Colonic mucosa (tissue), 4 donors: ENCODE results near the gene OR8U1. TPM values are rescaled to one million over a fixed set of nuclear protein-coding genes. Genes with fewer than 3 reads are reported as not detected.

ENCODE experiments used
- DNase-seq: peaks from one replicate; pipeline ENCODE4 v3.0.0-alpha.2; 2020
- H3K27ac ChIP-seq: fragments of 200-600 bp; one replicate; pipeline ENCODE4 v1.8.0; 2021
- H3K27me3 ChIP-seq: fragments of 200-600 bp; one replicate; pipeline ENCODE4 v1.8.0; 2021
- H3K36me3 ChIP-seq: fragments of 200-600 bp; one replicate; pipeline ENCODE4 v1.8.0; 2021
- H3K4me1 ChIP-seq: fragments of 200-600 bp; one replicate; pipeline ENCODE4 v1.8.0; 2021; ENCODE audit warnings: mild to moderate bottlenecking
- H3K4me3 ChIP-seq: fragments of 200-600 bp; one replicate; pipeline ENCODE4 v1.8.0; 2021
- H3K9ac ChIP-seq, 2 donors: one replicate each; pipeline ENCODE4 v1.7.0; 2013; ENCODE audit warnings: control low read depth in 2 of 2, low read depth in 2 of 2, low read length in 2 of 2
- H3K9me3 ChIP-seq: fragments of 200-600 bp; one replicate; pipeline ENCODE4 v1.8.0; 2021
- intact Hi-C: fragments of 100-400 bp; cut with DNase I; formaldehyde crosslinking; loops from one replicate; pipeline ENCODE4 v1.14.1; 2022
- total RNA-seq, 2 donors: library from RNA; stranded (reverse); fragmentation: NEBNext Ultra II Directional in 1 of 2; extraction: Animal tissue kit (Norgen Biotek cat#: 25700) in 1 of 2; gene quantifications; one replicate each; pipeline ENCODE4 v1.2.1, GENCODE V29; 2021
- TF ChIP-seq, protein P1 (sequence below): fragments of 200-600 bp; IDR thresholded peaks from one replicate; pipeline ENCODE4 v1.8.0; 2022; ENCODE audit warnings: antibody characterized with exemption, mild to moderate bottlenecking
- donor health status: healthy.
- donor health status: DM: no; HTN: no; CAD: no.
- donor health status: DM: no; HTN: no; CAD: no.

OR8U1 gene
- not detected for total RNA-seq

DNA sequence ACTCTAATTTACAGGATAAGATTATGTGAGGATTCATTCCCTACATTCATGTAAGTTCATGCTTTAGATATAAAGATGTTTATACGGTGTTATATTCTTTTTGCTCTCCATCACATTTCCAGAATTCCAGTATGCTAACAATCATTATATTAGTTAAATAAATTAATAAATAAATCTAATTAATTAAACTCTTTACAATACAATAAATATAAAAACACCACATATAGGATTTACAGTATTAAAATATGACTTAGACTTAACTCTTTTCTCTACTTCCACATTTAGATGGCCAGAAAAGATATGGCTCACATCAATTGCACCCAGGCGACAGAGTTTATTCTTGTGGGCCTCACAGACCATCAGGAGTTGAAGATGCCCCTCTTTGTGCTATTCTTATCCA lies at the start of gene OR8U1:
OR8U1 (plus strand) TSS at position 301 of the 400 bp plus-strand sequence; CDS start at position 301, 0 bp downstream.
- Histone ChIP-seq H3K9me3 (no peaks in the 10 kb centered on the region), H3K9ac (no peak within 1 kb of the TSS), H3K4me1 (no peaks in the 10 kb centered on the region), H3K27me3 (no peaks in the 10 kb centered on the region), H3K4me3 (no peak within 1 kb of the TSS), H3K27ac (no peak within 1 kb of the TSS), H3K36me3 (no peaks in the 10 kb centered on the region)
- intact Hi-C loops, result no loop called here
- DNase-seq, result no peak
- TF ChIP-seq, protein P1, sequence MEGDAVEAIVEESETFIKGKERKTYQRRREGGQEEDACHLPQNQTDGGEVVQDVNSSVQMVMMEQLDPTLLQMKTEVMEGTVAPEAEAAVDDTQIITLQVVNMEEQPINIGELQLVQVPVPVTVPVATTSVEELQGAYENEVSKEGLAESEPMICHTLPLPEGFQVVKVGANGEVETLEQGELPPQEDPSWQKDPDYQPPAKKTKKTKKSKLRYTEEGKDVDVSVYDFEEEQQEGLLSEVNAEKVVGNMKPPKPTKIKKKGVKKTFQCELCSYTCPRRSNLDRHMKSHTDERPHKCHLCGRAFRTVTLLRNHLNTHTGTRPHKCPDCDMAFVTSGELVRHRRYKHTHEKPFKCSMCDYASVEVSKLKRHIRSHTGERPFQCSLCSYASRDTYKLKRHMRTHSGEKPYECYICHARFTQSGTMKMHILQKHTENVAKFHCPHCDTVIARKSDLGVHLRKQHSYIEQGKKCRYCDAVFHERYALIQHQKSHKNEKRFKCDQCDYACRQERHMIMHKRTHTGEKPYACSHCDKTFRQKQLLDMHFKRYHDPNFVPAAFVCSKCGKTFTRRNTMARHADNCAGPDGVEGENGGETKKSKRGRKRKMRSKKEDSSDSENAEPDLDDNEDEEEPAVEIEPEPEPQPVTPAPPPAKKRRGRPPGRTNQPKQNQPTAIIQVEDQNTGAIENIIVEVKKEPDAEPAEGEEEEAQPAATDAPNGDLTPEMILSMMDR, result no peak

DNA sequence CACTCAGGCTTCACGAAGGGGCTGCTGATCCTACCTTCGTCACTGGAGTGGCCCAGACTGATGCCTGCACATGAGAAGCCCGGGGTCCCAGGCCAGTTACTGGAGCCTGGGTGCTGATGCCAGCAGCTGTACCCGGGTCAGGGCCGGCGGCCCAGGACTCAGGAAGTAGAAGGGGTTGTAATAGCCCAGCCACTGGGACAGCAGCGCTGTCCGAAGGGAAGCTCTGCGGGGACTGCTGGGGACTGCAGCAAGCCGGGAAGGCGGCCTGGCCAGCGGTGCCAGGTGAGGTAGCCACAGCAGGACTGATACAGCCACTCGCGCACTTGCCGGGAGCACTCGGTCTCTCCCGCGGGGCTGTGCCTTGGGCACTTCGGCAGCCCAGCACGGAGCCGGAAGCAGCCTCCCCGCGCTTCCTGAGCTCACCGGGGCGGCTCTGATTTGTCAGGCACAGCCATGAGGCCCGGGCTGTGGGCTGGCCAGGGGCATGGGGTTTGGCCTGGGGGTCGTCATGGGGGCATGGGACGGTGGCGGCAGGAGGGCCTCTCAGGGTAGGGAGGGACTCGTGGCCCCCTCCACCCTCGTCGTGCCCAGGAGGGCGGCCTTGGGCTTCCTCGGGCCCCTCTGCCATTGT lies 43.4 kb upstream of the OR8U1 start:
- H3K9ac ChIP-seq, result no peak overlapping the region
- H3K27ac ChIP-seq, result no peak overlapping the region
- H3K4me3 ChIP-seq, result no peak overlapping the region
- H3K27me3 ChIP-seq, result no peaks in the 10 kb centered on the region
- TF ChIP-seq, protein P1, result no peak
- H3K9me3 ChIP-seq, result no peaks in the 10 kb centered on the region
- intact Hi-C loops, result no loop called here
- H3K4me1 ChIP-seq, result no peaks in the 10 kb centered on the region
- no peak for DNase-seq
- H3K36me3 ChIP-seq, result no peaks in the 10 kb centered on the region

DNA sequence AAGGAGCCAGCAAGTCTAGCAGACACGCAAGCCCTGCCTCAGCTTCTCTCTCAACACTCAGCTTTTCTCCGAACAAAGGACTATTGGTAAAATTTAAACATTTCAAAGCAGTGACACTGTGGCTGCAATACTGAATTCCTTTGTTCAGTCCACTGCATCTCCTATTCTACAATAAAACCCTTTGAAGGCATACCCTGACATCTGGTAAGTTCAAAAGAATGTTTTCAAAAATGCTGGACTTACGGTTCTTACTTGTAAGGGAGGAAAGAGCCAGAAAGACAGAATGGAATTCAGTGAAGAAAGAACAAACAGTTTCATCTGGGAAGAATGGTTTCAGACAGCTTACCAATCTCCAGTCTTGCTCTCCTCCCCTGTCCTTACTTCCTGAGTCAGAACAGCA lies 42.3 kb upstream of the OR8U1 start:
- intact Hi-C loops, result no loop called here
- H3K4me3 ChIP-seq, result no peak overlapping the region

DNA sequence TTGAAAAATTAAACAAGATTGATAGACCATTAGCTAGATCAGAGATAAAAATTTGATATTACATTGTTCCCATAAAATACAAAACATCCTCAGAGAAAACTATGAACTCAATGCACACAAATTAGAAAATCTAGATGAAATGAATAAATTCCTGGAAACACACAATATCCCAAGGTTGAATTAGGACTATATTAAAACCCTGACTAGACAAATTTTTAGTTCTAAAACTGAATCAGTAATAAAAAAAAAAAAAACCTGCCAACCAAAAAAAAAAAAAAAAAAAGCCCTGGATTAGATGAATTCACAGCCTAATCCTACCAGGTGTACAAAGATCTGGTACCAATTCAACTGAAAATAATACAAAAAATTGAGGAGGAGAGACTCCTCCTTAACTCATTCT lies 35.1 kb upstream of the OR8U1 start:
- Histone ChIP-seq H3K27me3 (no peaks in the 10 kb centered on the region), H3K4me3 (no peak overlapping the region), H3K9ac (no peak overlapping the region), H3K4me1 (no peaks in the 10 kb centered on the region), H3K9me3 (no peaks in the 10 kb centered on the region), H3K27ac (no peak overlapping the region), H3K36me3 (no peaks in the 10 kb centered on the region)
- intact Hi-C loops, result no loop called here
- no peak for DNase-seq
- TF ChIP-seq, protein P1, result no peak

More for the DNA sequence above, 42.3 kb upstream of the OR8U1 start:
- TF ChIP-seq, protein P1, result no peak
- Histone ChIP-seq H3K9ac (no peak overlapping the region), H3K27ac (no peak overlapping the region), H3K36me3 (no peaks in the 10 kb centered on the region), H3K4me1 (no peaks in the 10 kb centered on the region), H3K9me3 (no peaks in the 10 kb centered on the region), H3K27me3 (no peaks in the 10 kb centered on the region)
- DNase-seq, result no peak

DNA sequence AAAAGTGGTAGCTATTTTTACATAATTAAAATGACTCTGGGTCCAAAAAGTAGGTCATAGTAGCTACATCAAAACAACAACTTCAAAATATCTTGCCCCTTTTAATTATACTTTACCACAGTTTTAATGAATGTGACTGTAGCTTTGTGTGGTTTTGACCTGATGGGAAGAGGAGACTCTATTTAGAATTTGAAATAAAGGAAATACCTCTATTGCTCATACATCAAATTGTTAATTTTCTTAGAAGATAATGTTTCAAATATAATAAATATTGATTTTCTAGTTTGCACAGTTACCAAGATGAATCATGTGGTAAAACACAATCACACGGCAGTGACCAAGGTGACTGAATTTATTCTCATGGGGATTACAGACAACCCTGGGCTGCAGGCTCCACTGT lies 29.7 kb upstream of the OR8U1 start, which contains the start of gene OR8K1:
OR8K1 (plus strand) TSS at position 301 of the 400 bp plus-strand sequence; CDS start at position 301, 0 bp downstream.
- no peak within 1 kb of the TSS for H3K27ac ChIP-seq
- intact Hi-C loops, result no loop called here

More for the DNA sequence above, 29.7 kb upstream of the OR8U1 start, which contains the start of gene OR8K1:
- Histone ChIP-seq H3K4me1 (no peaks in the 10 kb centered on the region), H3K9ac (no peak within 1 kb of the TSS), H3K4me3 (no peak within 1 kb of the TSS), H3K36me3 (no peaks in the 10 kb centered on the region), H3K27me3 (no peaks in the 10 kb centered on the region), H3K9me3 (no peaks in the 10 kb centered on the region)
- TF ChIP-seq, protein P1, result no peak
- DNase-seq, result no peak
